Fibroblast of skin of abdomen (primary cell): ENCODE results near the gene MYO1B.

Source experiments
- DNase-seq: peaks from one replicate; pipeline ENCODE4 v3.0.0-alpha.2; 2013

The MYO1B gene

DNA sequence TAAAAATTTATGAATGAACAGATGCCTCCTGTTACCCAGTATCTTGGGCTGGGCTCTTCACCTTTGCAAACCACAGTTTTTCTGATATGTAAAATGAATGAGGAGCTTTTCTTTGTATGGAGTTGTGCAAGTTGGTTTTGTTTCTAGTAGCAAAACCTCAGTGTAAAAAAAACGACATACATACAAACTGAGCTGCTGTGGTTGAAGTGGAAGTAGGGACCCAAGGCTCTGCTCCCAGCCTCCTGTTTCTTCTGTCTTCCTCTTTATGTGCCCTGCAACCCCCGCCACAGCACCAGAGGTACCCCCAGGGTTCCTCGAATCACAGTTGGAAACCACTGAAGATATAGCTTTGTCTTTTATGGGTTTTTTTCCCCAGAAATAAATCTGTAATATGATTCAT lies 118.1 kb downstream of the MYO1B start:
- DNase-seq: no peak

DNA sequence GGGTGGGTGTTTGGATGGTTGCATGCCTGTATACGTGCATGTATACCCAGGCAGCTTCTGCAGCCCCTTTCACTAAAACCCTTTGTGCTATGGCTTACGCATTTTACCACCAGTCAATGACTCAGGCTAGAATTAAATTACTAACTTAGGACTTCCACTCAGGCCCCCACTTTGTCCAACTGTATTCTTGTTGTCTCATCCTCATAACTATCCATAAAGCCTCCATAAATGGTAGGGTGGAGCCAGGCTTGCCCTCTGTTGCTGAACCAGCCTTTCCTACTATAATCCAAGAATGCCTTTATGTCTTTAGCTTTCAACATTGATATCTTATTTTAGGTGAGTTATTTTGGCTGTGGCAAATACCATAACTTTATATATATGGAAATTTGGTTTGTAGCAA lies 119.9 kb downstream of the MYO1B start:
- no peak for DNase-seq

DNA sequence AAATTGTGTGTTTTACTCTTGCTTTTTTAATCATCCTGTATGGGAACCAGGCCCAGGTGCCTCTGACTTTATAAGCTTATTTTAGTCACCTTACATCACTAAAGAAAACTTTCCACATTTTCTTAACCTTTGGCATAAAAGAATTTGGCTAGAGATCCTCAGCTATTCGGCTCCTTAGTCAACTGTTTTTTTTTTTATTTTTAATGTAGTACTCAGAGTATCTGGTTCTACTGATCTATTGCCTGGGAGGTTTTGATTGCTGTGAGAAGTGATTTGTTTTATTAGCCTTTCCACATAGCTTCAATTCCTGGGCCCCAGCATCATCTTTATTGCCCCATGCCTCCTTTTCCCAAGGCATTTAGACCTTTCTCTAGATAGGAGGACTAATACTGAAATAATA lies 121.0 kb downstream of the MYO1B start:
- DNase-seq: peak; percentile 77

DNA sequence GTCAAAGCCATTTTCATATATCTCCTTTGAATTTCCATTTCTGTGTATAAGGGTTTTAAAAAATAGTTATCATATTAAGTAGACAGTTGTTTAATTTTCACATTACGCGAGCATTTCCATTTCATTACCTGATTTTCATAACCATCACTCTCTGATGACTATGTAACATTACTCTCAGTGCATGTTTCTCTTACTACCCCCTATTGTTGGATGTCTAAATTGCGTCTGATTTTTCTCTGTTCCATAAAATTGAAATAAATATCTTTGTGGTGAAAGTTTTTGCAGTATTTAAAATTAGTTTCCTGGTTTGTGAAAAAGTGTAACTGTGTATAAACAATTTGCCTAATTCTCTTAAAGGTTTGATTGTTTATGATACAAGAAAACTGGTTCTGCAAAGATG lies 123.8 kb downstream of the MYO1B start:
- no peak for DNase-seq

DNA sequence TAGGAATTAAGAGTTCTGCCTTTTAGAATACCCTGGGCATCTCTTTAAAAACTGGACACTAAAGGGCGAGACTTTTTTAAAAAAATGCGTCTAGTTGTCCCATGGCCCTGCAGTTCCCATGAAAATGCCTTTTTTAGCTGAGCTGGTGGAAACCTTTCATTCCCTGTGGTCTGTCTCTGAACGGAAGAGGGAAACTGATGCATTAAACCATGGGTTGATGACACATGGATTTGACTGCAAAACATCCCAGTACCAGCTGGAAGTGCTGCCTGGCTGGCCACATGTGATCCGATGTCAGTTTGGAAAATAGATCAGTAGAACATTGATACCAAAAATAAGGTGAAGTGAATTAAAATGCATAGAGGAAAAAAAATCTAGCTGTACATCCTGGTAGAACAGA lies 129.2 kb downstream of the MYO1B start:
- no peak for DNase-seq

DNA sequence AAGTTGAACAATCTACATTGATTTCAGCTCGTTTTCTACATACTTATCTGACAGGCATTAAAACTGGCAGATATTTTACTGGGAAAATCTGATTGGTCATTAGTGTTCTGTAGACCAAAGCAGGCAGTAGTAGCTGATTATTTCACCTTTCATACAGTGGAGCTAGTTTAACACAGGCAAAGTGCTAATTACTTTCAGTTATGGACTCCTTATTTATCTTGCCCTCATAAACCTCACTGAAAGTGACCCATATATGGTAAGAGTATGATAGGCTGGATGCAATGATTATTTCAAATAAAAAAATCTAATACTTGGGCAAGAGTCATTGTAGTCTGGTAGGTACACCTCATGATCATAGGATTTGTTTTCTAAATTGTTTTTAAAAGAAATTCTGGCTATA lies 129.7 kb downstream of the MYO1B start:
- no peak for DNase-seq

DNA sequence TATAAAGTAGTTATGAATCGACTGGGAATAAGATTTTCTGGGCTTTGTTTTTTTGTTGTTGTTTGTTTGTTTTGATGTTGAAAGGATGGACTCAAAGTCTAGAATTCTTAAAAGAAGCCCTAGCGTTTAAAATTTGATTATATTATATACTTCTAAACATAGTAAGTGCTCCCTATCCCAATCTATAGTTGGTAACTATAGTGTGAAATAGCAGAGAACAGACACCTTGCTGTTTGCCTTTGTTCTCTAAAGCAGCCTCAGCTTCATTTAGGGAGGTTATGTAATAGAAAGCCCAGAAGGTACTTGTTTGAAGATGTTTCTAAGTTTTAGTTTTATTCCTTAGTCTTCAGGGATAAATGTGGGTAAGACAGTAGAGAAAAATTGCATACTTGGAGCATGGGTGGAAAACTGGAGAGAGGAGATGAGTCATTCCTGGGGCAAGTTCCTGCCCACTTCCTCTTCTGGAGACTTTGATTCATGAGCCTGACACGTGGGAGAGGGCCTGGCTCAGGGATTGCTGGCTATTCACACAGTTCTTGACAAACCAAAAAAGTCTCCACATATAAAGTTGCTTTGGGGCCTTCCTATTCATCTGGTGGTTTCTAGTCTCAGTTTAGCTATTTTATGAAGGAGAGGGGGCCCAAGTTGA lies 131.9 kb downstream of the MYO1B start:
- peak; percentile 93 for DNase-seq

DNA sequence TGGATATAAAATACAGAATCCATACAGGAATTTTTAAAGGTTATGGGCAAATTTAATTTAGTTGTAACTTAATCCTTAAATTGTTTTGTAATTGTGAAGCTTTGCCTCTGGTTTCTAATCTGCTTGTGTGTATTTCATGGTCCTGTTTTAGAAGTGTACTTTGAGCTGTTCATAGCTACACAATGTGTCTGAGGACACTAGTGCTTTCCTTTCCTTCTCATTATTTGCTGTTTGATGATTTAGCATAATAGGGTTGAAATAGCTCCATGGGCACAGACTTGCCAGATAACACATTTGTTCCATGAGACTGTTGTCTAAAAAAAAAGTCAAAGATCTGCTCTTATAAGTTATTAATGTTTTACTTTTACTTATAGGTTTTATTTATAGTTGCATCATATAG lies 134.2 kb downstream of the MYO1B start:
- no peak for DNase-seq

DNA sequence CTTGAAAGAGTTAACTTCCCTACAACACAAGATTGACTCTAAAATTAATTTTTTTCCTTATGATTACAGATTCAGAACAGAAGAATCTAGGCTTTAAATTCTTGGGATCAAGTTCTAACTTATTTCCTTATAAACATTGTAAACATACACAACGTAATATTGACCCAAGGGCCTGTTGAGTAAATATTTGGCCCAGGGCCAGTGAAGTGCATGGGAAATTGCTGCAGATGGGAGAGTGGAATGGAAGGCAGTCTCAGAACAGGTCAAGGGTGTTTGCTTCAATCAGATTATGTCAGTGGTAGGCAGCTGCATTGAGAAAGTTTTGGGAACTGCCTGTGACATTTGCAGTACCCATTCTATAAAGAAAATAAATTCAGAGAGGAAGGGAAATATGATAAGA lies 137.6 kb downstream of the MYO1B start:
- no peak for DNase-seq

DNA sequence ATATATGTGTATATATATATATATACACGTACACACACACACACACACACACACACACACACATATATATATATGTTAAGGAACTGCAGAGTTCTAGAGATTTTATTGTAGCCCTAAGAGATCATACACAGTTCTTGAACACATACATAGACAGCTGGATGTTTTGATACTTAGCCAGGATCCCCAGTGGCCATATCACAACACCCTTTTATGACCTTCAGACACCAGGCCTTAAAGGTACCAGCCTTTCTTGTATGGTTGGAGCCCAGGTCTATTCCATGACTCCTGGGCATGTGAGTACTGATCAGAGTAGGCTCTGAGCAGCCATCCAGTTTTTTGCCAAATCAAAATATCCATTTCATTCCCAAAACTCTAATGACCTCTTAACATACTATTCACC lies 138.3 kb downstream of the MYO1B start:
- DNase-seq: no peak

DNA sequence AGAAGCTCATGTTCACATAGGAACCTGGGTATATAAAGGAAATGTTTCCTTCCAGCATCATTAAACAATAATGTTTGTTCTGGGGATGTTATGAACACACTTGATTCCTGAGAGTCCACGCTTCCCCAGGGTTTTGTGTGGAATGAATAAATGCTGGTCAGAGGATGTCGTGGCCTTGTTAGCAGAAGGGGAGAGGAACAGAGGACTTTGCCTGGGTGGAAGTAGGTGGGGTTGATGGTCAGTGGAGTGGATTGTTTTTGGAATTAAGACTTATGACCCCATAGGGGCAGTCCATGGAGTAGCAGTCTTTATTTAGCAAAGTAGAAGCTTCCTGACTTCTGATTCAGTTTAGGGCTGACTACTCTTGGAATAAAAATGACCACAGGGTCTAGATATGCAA lies 139.6 kb downstream of the MYO1B start:
- no peak for DNase-seq

DNA sequence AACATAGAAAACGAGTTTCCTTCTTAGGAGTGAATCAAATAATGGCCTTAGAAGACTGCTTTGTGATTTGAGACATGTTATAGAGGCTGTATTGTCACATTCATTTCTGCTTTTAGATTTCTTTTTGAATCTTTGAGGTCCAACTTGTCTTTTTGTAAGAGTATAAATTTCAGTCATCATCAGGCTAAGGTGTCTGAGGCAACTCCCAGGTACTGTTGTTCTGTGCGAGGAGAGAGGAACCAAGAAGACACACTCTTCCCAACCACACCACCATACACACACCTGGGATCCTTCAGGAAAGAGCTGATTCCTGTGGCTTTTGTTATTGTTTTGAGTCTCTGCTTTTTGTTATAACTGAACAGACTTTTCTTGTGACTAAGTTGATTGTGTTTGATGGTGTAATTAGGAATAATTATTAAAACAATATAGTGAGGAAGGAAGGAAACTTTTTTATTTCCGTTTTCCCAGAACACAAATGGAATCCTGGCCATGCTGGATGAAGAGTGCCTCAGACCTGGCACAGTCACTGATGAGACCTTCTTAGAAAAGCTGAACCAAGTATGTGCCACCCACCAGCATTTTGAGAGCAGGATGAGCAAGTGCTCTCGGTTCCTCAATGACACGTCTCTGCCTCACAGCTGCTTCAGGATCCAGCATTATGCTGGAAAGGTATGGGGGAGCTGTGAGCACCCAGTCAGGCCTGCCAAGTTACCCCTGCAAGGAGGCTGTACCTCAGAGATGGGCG lies 140.4 kb downstream of the MYO1B start:
- no peak for DNase-seq

DNA sequence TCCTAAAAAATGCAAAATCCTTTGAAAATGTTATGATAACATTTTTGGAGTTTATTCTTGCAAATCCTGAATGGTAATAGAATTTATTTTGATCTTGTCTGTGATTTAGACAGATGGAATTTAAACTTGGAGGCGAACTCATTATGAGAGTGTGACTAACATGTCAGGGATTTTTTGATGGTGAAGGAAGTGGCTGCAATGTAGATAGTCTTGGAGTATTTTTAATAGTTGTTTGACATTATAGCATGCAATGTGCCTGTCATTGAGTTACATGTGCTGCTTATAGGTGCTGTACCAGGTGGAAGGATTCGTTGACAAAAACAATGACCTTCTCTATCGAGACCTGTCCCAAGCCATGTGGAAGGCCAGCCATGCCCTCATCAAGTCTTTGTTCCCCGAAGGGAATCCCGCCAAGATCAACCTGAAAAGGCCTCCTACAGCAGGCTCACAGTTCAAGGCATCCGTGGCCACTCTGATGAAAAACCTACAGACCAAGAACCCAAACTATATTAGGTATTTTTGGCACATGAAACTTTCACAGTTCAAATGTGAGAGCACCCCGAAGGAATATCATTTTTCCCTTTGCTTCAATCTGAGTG lies 141.8 kb downstream of the MYO1B start:
- DNase-seq: peak; percentile 87

DNA sequence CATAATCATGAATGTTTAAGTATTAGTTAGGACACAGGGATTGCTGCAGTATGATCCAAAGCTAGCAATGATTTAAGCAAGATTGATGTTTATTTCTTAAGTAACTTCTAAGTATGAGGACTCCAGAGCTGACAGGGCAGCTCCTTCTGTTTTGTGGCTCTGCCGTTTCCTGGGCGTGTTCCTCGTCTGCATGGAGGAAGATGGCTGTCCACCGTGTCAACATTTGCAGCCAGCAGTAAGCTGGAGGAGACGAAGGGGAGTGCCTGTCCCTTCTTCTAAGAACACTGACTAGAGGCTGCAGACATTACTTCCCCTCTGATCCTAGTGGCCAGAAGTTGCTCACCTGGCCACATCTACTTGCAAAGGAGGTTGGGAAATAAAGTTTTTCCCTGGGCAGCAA lies 144.1 kb downstream of the MYO1B start:
- DNase-seq: no peak

DNA sequence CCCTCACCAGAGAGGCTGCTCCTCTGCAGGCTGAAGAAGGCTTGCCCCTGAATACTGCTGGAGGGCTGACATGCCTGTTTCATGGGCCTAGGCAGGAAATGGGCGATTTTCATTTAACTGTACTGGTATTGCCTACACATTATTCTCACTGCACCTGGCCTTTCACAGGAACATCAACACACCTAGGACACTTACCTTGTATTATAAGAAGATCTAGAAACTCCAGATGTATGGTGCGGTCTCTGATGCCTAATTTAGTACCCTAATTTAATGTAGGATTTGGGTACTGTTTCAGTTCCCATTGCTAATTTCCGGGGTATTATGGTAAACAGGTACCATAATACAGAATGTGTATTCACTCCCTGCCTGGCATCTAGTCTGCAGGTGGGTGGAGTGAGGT lies 146.0 kb downstream of the MYO1B start:
- DNase-seq: no peak

DNA sequence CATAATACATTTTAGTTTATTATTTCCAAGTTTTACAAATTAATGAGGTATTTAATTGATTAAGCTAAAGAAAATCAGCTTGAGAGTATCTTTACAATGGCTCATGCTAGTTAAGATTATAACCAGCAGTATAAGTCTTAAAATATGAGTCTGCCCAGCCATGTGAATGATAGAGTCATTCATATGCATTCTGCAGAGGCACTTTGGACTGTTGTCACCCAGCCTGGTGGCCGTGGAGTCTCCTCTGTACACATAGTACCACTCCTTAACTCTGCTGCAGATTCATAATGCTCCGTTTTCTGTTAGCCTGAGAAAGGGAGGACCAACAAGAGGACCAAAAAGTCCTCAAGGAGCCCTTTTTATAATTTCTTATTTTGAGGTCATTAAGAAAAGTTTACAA lies 148.8 kb downstream of the MYO1B start:
- DNase-seq: no peak

DNA sequence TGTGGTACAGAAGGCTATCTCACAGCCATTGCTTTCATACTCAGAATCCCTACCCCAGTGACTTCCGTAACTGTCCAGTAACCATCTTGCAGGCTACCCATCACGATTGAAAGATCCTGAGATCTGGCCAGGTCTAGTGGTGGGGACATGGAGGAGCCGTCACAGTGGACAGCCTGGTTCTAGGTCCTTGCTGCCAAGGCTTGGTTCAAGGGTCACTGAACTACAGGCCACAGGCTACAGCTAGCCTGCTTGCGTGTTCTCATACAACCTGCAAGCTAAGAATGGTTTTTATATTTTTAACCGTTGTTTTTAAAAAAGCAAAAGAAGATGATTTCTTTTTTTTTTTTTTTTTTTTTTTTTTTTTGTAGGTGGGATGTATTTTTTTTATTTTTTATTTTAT lies 151.6 kb downstream of the MYO1B start:
- no peak for DNase-seq

DNA sequence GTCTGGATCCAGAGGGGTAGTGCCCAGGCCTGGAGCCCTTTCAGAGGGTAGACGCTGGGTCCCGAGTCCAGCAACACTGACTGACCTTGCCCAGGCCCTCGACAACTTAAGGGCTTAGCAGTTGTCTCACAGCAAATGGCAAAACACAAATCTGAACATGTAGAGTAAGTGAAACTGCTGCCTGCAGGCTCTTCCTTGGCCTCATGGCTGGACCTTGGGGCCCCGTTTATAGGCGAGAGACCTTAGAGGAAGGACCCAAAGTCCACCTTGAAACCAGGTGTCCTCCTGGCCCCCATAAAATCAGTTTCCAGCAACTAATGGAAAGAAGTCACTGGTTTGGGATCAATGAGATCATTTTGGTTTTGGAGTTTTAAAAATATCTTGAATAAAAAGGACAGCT lies 154.4 kb downstream of the MYO1B start:
- no peak for DNase-seq

DNA sequence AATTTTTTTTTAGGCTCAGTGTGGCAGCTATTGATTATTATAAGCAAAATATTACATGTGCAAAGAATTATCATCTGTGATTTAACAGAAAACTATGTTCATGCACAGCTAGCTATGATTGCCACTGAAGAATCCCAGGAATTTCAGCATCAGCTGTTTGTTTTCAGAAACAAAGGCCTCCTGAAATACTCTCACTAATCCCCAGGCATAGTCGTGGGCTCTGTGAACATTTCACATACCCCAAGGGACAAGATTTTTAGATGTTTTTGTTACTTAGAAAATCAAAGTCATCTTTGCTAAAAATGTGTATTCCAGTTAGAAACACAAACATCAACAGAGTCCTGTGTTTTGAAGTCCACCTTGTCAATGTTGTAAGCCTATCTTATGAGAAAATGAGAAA lies 156.1 kb downstream of the MYO1B start:
- DNase-seq: peak; percentile 80

DNA sequence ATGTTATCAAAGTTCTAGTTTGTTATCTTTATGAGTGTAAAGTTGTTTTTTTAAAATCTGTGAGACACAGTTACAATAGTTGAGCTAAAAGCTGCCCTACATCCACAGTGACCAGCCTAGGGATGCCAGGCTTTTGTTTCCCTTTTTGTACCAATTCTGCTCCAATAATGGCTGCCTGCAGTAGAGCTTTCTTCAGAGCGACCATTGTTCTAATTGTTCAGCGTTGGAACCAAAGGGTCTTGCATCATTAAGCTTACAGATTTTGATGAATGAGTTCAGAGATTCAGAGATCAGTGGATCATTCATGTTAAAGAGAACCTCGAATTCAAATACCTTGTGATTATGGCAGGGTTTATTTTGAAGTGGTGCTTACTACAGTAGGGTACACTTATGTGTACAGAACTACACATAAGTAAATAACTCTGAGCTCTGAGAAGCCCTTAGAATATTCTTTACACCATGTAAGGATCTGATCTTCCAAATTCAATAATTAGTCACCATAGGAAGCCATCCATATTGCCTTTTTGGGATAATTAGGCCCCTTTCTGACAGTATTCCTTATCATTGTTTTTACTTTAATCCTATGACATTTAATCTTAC lies 157.9 kb downstream of the MYO1B start:
- no peak for DNase-seq

DNA sequence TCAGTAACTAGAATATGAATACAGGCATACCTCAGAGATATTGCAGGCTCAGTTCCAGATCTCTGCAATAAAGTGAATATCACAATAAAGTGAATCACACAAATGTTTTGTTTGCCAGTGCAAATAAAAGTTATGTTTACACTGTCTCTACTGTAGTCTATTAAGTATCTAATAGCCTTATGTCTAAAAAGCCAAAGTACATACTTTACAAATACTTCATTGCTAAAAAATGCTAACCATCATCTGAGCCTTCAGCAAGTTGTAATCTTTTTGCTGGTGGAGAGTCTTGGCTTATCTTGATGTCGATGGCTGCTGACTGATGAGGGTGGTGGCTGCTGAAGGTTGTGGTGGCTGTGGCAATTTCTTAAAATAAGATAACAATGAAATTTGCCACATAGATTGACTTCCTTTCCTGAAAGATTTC lies 159.4 kb downstream of the MYO1B start:
- DNase-seq: peak; percentile 48

DNA sequence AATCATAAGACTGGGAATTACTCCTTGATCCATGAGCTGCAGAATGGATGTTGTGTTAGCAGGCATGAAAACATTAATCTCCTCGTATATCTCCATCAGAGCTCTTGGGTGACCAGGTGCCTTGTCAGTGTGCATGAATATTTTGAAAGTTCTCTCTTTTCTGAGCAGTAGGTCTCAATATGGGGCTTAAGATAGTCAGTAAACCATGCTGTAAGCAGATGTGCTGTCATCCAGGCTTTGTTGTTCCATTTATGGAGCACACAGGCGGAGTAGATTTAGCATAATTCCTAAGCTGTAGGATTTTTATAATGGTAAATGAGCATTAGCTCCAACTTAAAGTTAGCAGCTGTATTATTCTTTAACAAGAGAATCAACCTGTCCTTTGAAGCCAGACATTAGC lies 160.3 kb downstream of the MYO1B start:
- no peak for DNase-seq

DNA sequence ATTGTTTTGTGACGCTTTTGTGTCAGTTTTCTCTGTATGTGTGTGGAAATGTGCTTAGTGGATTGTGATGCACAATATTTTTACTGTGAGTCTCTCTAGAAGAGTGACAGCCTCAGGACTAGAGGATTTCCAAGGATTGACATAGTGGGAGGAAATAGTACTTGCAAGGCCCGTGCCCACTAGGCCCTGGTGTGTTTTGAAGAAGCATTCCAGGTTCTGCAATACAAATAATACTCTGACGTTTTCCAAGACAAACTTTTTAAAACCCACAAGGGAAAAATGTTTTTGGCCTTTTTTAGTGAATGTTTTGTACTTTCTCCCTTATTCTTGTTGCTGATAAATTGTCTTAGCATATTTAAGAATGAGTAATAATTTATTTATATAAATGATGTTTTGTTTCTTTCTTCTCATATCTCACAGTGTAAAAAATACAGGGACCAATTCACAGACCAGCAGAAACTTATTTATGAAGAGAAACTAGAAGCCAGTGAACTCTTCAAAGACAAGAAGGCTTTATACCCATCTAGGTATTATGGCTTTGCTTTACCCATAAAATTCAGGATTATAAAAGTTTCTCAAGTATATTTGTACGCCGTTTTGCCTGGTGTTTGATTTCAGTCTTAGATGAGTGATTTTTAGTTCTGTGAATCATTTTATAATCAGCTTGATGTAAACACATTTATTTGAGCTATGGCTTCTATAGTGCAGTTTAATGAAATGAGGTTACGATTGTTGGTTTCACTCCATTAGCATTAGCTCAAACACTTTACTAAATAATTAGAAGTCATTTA lies 165.6 kb downstream of the MYO1B start:
- no peak for DNase-seq
